IMR-90 (cell line): ENCODE measurements around the gene CCN5. TPM values are rescaled to one million over a fixed set of nuclear protein-coding genes. Genes with fewer than 3 reads are reported as not detected.
A peak's percentile ranks its signal among the peaks of the same experiment; 100 is the strongest.

ENCODE experiments used
- ATAC-seq: fragments of 200-7000 bp; cut with Tn5 transposase; 2 replicates; pipeline ENCODE4 v1.9.1; 2020; ENCODE audit warnings: low read depth, mild to moderate bottlenecking, moderate library complexity
- BruUV-seq: library from RNA; stranded (reverse); fragments of 400-500 nt; replicated peaks from 2 replicates; lab custom pipeline; 2021; lab: Mats Ljungman, UMichigan
- CTCF ChIA-PET: fragments of 300-600 bp; formaldehyde crosslinking; extraction: SDS; loops from one replicate; lab custom pipeline; 2021; ENCODE audit warnings: antibody characterized with exemption; lab: Yijun Ruan, JAX
- POLR2A ChIA-PET: fragments of 300-600 bp; sonication (Branson Sonifier 250); formaldehyde crosslinking; loops from one replicate; lab custom pipeline; 2022; ENCODE audit warnings: antibody characterized with exemption; ENCODE audit not compliant: unreplicated experiment; lab: Charles Lee
- DNase-seq: peaks from one replicate; pipeline ENCODE4 v3.0.0; 2013
- H2AFZ ChIP-seq: replicated peaks from 2 replicates; pipeline ENCODE3; 2013; ENCODE audit warnings: low read length, mild to moderate bottlenecking; ENCODE audit not compliant: poor library complexity
- H2AK5ac ChIP-seq: 2 replicates; pipeline ENCODE4 v1.6.1; 2013; ENCODE audit warnings: low read depth, low read length, inconsistent platforms
- H2AK9ac ChIP-seq: replicated peaks from 2 replicates; pipeline ENCODE3; 2013; ENCODE audit warnings: mild to moderate bottlenecking, low read depth, low read length, moderate library complexity; ENCODE audit not compliant: poor library complexity
- H2BK120ac ChIP-seq: 2 replicates; pipeline ENCODE4 v1.6.1; 2013; ENCODE audit warnings: low read depth, low read length, inconsistent platforms
- H2BK15ac ChIP-seq: 3 replicates; pipeline ENCODE4 v1.6.1; 2013; ENCODE audit warnings: low read depth, low read length, inconsistent platforms
- H2BK20ac ChIP-seq: 2 replicates; pipeline ENCODE4 v1.6.1; 2013; ENCODE audit warnings: low read depth, mild to moderate bottlenecking, inconsistent platforms, low read length, moderate library complexity
- H2BK5ac ChIP-seq: 2 replicates; pipeline ENCODE4 v1.6.1; 2013; ENCODE audit warnings: mild to moderate bottlenecking, low read depth, low read length, inconsistent platforms; ENCODE audit not compliant: poor library complexity, severe bottlenecking
- H3K14ac ChIP-seq: replicated peaks from 2 replicates; pipeline ENCODE4 v1.6.1; 2013; ENCODE audit warnings: low read depth, low read length, inconsistent platforms
- H3K18ac ChIP-seq: 2 replicates; pipeline ENCODE4 v1.6.1; 2013; ENCODE audit warnings: low read depth, low read length, control low read depth
- H3K23ac ChIP-seq: 2 replicates; pipeline ENCODE4 v1.6.1; 2013; ENCODE audit warnings: low read depth, low read length, inconsistent platforms
- H3K27ac ChIP-seq: 2 replicates; pipeline ENCODE4 v1.5.1; 2013; ENCODE audit warnings: mild to moderate bottlenecking, control low read depth, low read length; ENCODE audit not compliant: insufficient read depth
- H3K27me3 ChIP-seq: 2 replicates; pipeline ENCODE4 v1.6.1; 2013; ENCODE audit warnings: low read length; ENCODE audit not compliant: control insufficient read depth, insufficient read depth
- H3K36me3 ChIP-seq: 2 replicates; pipeline ENCODE4 v1.6.1; 2013; ENCODE audit warnings: low read length, mixed read lengths; ENCODE audit not compliant: control insufficient read depth, insufficient read depth
- H3K4ac ChIP-seq: 2 replicates; pipeline ENCODE4 v1.6.1; 2013; ENCODE audit warnings: low read depth, low read length, inconsistent platforms
- H3K4me1 ChIP-seq: 2 replicates; pipeline ENCODE4 v1.6.1; 2013; ENCODE audit warnings: low read length, mixed read lengths; ENCODE audit not compliant: control insufficient read depth, insufficient read depth
- H3K4me2 ChIP-seq: 2 replicates; pipeline ENCODE4 v1.6.1; 2013; ENCODE audit warnings: low read depth, mild to moderate bottlenecking, control low read depth, low read length, moderate library complexity
- H3K4me3 ChIP-seq: 2 replicates; pipeline ENCODE4 v1.5.1; 2013; ENCODE audit warnings: low read depth, mild to moderate bottlenecking, control low read depth, low read length, moderate library complexity; ENCODE audit not compliant: insufficient read depth
- H3K56ac ChIP-seq: 2 replicates; pipeline ENCODE4 v1.6.1; 2013; ENCODE audit warnings: low read length, inconsistent platforms; ENCODE audit not compliant: insufficient read depth; ENCODE audit errors: extremely low read depth
- H3K79me1 ChIP-seq, 2 experiments: 2 replicates each; pipeline ENCODE4 v1.6.1; 2013; ENCODE audit warnings: low read length in 2 of 2, inconsistent platforms in 1 of 2, low read depth in 1 of 2
- H3K9ac ChIP-seq: 2 replicates; pipeline ENCODE4 v1.6.1; 2013; ENCODE audit warnings: low read depth, low read length, control low read depth
- H3K9me1 ChIP-seq: 2 replicates; pipeline ENCODE4 v1.6.1; 2013; ENCODE audit warnings: low read length, inconsistent platforms; ENCODE audit not compliant: insufficient read depth
- H3K9me3 ChIP-seq: 2 replicates; pipeline ENCODE4 v1.6.1; 2013; ENCODE audit warnings: low read length; ENCODE audit not compliant: control insufficient read depth, insufficient read depth
- H4K20me1 ChIP-seq: 2 replicates; pipeline ENCODE4 v1.6.1; 2013; ENCODE audit warnings: low read length, inconsistent platforms; ENCODE audit not compliant: insufficient read depth
- H4K5ac ChIP-seq: 2 replicates; pipeline ENCODE4 v1.6.1; 2013; ENCODE audit warnings: mild to moderate bottlenecking, low read depth, low read length, control low read depth
- H4K8ac ChIP-seq, 2 experiments: 2 replicates each; pipeline ENCODE4 v1.6.1; 2013; ENCODE audit warnings: low read depth in 2 of 2, low read length in 2 of 2, control low read depth in 1 of 2, inconsistent platforms in 1 of 2
- H4K91ac ChIP-seq: 2 replicates; pipeline ENCODE4 v1.6.1; 2013; ENCODE audit warnings: low read depth, low read length, inconsistent platforms; ENCODE audit not compliant: insufficient read depth
- CHD1 ChIP-seq: IDR thresholded peaks from 2 replicates; pipeline ENCODE4 v1.6.1; 2012; ENCODE audit warnings: low read depth, low read length, improper control_type of control experiment
- ELK1 ChIP-seq: fragments of 150-350 bp; IDR thresholded peaks from 2 replicates; pipeline ENCODE4 v1.6.1; 2016; ENCODE audit warnings: low read depth, mild to moderate bottlenecking, low read length, moderate library complexity, borderline replicate concordance
- MAZ ChIP-seq: IDR thresholded peaks from 2 replicates; pipeline ENCODE4 v1.6.1; 2012; ENCODE audit warnings: low read depth, mild to moderate bottlenecking, low read length, improper control_type of control experiment, moderate library complexity, borderline replicate concordance
- NFE2L2 ChIP-seq: fragments of 150-350 bp; IDR thresholded peaks from 2 replicates; pipeline ENCODE4 v1.6.1; 2016; ENCODE audit warnings: low read depth, mild to moderate bottlenecking, low read length
- RAD21 ChIP-seq: IDR thresholded peaks from 2 replicates; pipeline ENCODE4 v1.6.1; 2012; ENCODE audit warnings: low read length, improper control_type of control experiment
- SMC3 ChIP-seq: fragments of 150-350 bp; IDR thresholded peaks from 2 replicates; pipeline ENCODE4 v1.6.1; 2016; ENCODE audit warnings: low read depth, mild to moderate bottlenecking, antibody characterized with exemption, low read length, moderate library complexity
- WGBS, 2 experiments: methylation state at CpG; one replicate each; pipeline versions ENCODE4 v1.1.5 to v1.1.7; 2013; ENCODE audit warnings: missing lambda C conversion rate in 2 of 2; ENCODE audit not compliant: insufficient read length in 1 of 2; ENCODE audit errors: extremely low coverage in 2 of 2; 5-methylcytosine and 5-hydroxymethylcytosine counted together
- dilution Hi-C: fragments of 300-500 bp; cut with HindIII; formaldehyde crosslinking; loops from one replicate; pipeline ENCODE4 v1.14.3; 2018; ENCODE audit warnings: low sequenced_read_pairs; ENCODE audit not compliant: unreplicated experiment
- in situ Hi-C: fragments of 300-500 bp; cut with MboI; formaldehyde crosslinking; loops from 3 replicates; pipeline ENCODE4 v1.14.3; 2019; ENCODE audit warnings: low sequenced_read_pairs, inconsistent platforms, mixed read lengths
- intact Hi-C: fragments of 100-400 bp; cut with micrococcal nuclease; formaldehyde crosslinking; loops from 2 replicates; pipeline ENCODE4 v1.10.0; 2022
- polyA plus RNA-seq, 3 experiments: library from polyadenylated mRNA; depleted of rRNA; stranded (reverse); fragments of >200 nt; gene quantifications; 2 replicates each; pipeline ENCODE4 v1.2.3, GENCODE V29; 2012; ENCODE audit warnings: low replicate concordance in 1 of 3
- total RNA-seq: library from RNA; depleted of rRNA; stranded (reverse); fragments of >200 nt; gene quantifications from 2 replicates; pipeline ENCODE4 v1.2.3, GENCODE V29; 2012
- TF ChIP-seq, protein P1 (sequence below): conservative IDR thresholded peaks from 2 replicates; pipeline ENCODE4 v1.5.1; 2012; ENCODE audit warnings: mild to moderate bottlenecking, low read depth, low read length, improper control_type of control experiment

Gene CCN5
- total and polyA plus RNA-seq, 2 of the 4 experiments (the other 2 are of a cell fraction) = not detected

DNA sequence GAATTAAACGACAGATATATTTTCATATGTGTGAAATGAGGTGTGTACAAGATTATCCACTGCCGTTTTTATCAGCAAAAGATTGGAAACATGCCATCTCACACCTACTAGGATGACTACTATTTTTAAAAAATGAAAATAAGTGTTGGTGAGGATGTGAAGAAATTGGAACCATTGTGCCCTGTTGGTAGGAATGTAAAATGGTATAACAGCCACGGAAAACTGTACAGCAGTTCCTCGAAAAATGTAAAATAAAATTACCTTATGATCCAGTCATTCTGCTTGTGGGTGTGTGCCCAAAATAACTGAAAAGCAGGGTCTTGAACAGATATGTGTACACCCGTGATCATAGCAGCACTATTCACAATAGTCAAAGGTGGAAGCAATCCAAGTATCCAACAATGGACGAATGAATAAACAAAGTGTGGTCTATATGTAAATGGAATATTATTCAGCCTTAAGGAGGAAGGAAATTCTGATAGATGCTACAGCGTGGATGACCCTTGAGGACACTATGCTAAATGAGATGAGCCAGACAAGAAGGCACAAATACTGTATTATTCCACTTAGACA, 27.0 kb upstream of the CCN5 start:
- Histone ChIP-seq H3K4me1 (peaks cover 10% of the 10 kb centered on the region), H2AFZ (no peak overlapping the region), H3K9me1 (peaks cover 1% of the 10 kb centered on the region; the same call in 1 of the 2 replicates), H2BK120ac (no peak overlapping the region), H2BK15ac (no peak overlapping the region), H3K27me3 (peaks cover 3% of the 10 kb centered on the region; the same call in 1 of the 2 replicates), H3K14ac (no peak overlapping the region), H3K79me1 (no peaks in the 10 kb centered on the region), H3K4me2 (no peak overlapping the region), H3K23ac (no peak overlapping the region), H3K4ac (no peak overlapping the region), H3K27ac (no peak overlapping the region), H3K9ac (no peak overlapping the region), H2BK20ac (no peak overlapping the region), H4K8ac (no peak overlapping the region), H2AK9ac (no peak overlapping the region), H3K36me3 (no peaks in the 10 kb centered on the region), H4K5ac (no peak overlapping the region), H2AK5ac (no peak overlapping the region), H4K91ac (no peak overlapping the region), H2BK5ac (no peak overlapping the region), H3K4me3 (no peak overlapping the region), H3K9me3 (peaks cover 3% of the 10 kb centered on the region; the same call in 1 of the 2 replicates), H3K18ac (no peak overlapping the region), H4K20me1 (peaks cover 2% of the 10 kb centered on the region; the same call in 1 of the 2 replicates), H3K56ac (no peak overlapping the region)
- in situ Hi-C loops = loop anchor here (5.0 to 10.0 kb wide), 2 partner anchors 44 to 177 kb away; no protein-coding TSS in a partner anchor
- 100% methylated on average over 1 of the region's 7 CpGs; no CpG with 5 or more reads in 1 of the 2 experiments for WGBS, 2 experiments
- CTCF ChIA-PET = no interaction called here
- POLR2A ChIA-PET = no interaction called here
- DNase-seq (no peak), ATAC-seq (no peak)
- intact Hi-C loops = no loop called here
- no TSS peak for BruUV-seq
- dilution Hi-C loops = no loop called here
- TF ChIP-seq, protein P1, sequence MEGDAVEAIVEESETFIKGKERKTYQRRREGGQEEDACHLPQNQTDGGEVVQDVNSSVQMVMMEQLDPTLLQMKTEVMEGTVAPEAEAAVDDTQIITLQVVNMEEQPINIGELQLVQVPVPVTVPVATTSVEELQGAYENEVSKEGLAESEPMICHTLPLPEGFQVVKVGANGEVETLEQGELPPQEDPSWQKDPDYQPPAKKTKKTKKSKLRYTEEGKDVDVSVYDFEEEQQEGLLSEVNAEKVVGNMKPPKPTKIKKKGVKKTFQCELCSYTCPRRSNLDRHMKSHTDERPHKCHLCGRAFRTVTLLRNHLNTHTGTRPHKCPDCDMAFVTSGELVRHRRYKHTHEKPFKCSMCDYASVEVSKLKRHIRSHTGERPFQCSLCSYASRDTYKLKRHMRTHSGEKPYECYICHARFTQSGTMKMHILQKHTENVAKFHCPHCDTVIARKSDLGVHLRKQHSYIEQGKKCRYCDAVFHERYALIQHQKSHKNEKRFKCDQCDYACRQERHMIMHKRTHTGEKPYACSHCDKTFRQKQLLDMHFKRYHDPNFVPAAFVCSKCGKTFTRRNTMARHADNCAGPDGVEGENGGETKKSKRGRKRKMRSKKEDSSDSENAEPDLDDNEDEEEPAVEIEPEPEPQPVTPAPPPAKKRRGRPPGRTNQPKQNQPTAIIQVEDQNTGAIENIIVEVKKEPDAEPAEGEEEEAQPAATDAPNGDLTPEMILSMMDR = peak; percentile 21
- no peak for TF ChIP-seq RAD21
- TF ChIP-seq CHD1 = no peak
- TF ChIP-seq NFE2L2 = no peak
- TF ChIP-seq MAZ = no peak
- no peak for TF ChIP-seq SMC3
- TF ChIP-seq ELK1 = no peak
